Stomach (tissue), 9 donors: ENCODE results near the gene PHLDB1. TPM values are rescaled to one million over a fixed set of nuclear protein-coding genes. Genes with fewer than 3 reads are reported as not detected.

Experiments used
- DNase-seq, 2 donors: peaks; one replicate each; pipeline versions ENCODE4 v3.0.0 to v3.0.0-alpha.2; 2013 to 2019
- H3K27ac ChIP-seq, 5 donors: fragments of 200-600 bp in 4 of 5; sonication (generic) in 4 of 5; one replicate each; pipeline ENCODE4 v1.5.1; 2013 to 2019; ENCODE audit warnings: mild to moderate bottlenecking in 1 of 5, moderate library complexity in 1 of 5
- H3K27me3 ChIP-seq, 3 donors: fragments of 200-600 bp; sonication (generic); one replicate each; pipeline ENCODE4 v1.5.1; 2017 to 2019; ENCODE audit warnings: mixed run types in 1 of 3
- H3K36me3 ChIP-seq, 4 donors: fragments of 200-600 bp; sonication (generic); 1 replicate in 3 of 4; 2 replicates in 1 of 4; pipeline ENCODE4 v1.5.1; 2016 to 2019
- H3K4me1 ChIP-seq, 4 donors: fragments of 200-600 bp; sonication (generic); one replicate each; pipeline ENCODE4 v1.5.1; 2016 to 2019
- H3K4me3 ChIP-seq, 4 donors: fragments of 200-600 bp; sonication (generic) in 3 of 4; one replicate each; pipeline ENCODE4 v1.5.1; 2016 to 2019; ENCODE audit warnings: mild to moderate bottlenecking in 1 of 4
- H3K9me3 ChIP-seq, 4 donors: fragments of 200-600 bp; sonication (generic); one replicate each; pipeline ENCODE4 v1.5.1; 2016 to 2019
- CTCF ChIP-seq, 7 experiments: fragments of 450-650 bp in 4 of 7; fragments of 200-600 bp in 3 of 7; sonication (generic) in 3 of 7; IDR thresholded peaks; one replicate each; pipeline ENCODE4 v1.5.1; 2016 to 2019; ENCODE audit warnings: antibody characterized with exemption in 7 of 7, control low read depth in 2 of 7, mild to moderate bottlenecking in 1 of 7
- EP300 ChIP-seq: sonication (generic); formaldehyde crosslinking; IDR thresholded peaks from one replicate; pipeline ENCODE4 v1.6.1; 2017; ENCODE audit warnings: antibody characterized with exemption
- POLR2A ChIP-seq, 4 donors: fragments of 450-650 bp; IDR thresholded peaks; one replicate each; pipeline ENCODE4 v1.6.1; 2016; ENCODE audit warnings: antibody characterized with exemption in 4 of 4, control low read depth in 2 of 4, mild to moderate bottlenecking in 1 of 4, moderate library complexity in 1 of 4
- POLR2AphosphoS5 ChIP-seq, 3 donors: sonication (generic); formaldehyde crosslinking; IDR thresholded peaks; one replicate each; pipeline ENCODE4 v1.6.1; 2016; ENCODE audit warnings: antibody characterized with exemption in 3 of 3
- WGBS, 5 donors: extraction: QIAGEN DNeasy Blood & Tissue Kit in 3 of 5; methylation state at CpG; one replicate each; pipeline versions ENCODE4 v1.1.5 to v1.1.7; 2013 to 2018; 5-methylcytosine and 5-hydroxymethylcytosine counted together
- intact Hi-C: fragments of 100-400 bp; cut with DNase I; formaldehyde crosslinking; loops from one replicate; pipeline ENCODE4 v1.15.1; 2023; ENCODE audit warnings: low total_unique reads
- polyA plus RNA-seq, 3 donors: library from polyadenylated mRNA; stranded (reverse); fragments of 200-250 nt; gene quantifications; one replicate each; pipeline ENCODE4 v1.2.3, GENCODE V29; 2013
- total RNA-seq, 5 donors: library from RNA; depleted of rRNA; stranded (reverse); fragments of >200 nt; gene quantifications; one replicate each; pipeline versions ENCODE4 v1.1.0 to v1.2.3, GENCODE V29; 2014 to 2016
- donor health status: healthy with polysubstance abuse.
- donor health status: Bipolar disorder and iron deficiency.
- donor health status: healthy.

PHLDB1 gene
- total and polyA plus RNA-seq, 8 donors = 28.4 to 291 (median 41.4) TPM

DNA sequence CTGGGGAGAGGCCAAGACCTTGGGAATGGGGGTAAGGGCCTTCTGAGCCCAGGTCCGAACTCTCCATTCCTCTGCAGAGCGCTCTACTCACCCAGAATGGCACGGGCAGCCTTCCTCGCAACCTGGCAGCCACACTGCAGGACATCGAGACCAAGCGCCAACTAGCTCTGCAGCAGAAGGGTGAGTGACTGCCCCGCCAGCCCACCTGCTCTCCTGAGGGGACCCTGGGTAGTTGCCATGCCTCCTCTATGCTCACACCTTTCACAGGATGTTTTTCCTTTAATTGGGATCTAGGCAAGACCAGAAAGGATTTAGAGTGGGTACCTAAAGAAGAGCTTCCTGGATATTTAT, 36.6 kb downstream of the PHLDB1 start:
- Histone ChIP-seq H3K4me3 (no peak overlapping the region), H3K36me3 (peaks cover 44 to 95% (median 95%) of the 10 kb centered on the region in 4 donors), H3K27me3 (no peaks in the 10 kb centered on the region), H3K9me3 (no peaks in the 10 kb centered on the region), H3K27ac (no peak overlapping the region), H3K4me1 (peaks cover 5 to 23% (median 18%) of the 10 kb centered on the region in 4 donors)
- 90 to 100% (median 94%) methylated on average over 3 to 7 of the region's 7 CpGs for WGBS, 5 donors
- no peak for DNase-seq
- no peak for TF ChIP-seq EP300
- TF ChIP-seq POLR2A (IDR thresholded peaks at IDR 0.05) = no peak
- no peak for TF ChIP-seq CTCF (IDR thresholded peaks at IDR 0.05)
- TF ChIP-seq POLR2AphosphoS5 (IDR thresholded peaks at IDR 0.05) = no peak
- intact Hi-C loops = no loop called here

- intact Hi-C loops = no loop called here
- peaks cover 42 to 95% (median 95%) of the 10 kb centered on the region in 4 donors for H3K36me3 ChIP-seq
- H3K4me3 ChIP-seq = no peak overlapping the region
- peaks cover 5 to 23% (median 16%) of the 10 kb centered on the region in 4 donors for H3K4me1 ChIP-seq
- H3K27ac ChIP-seq = no peak overlapping the region
- H3K9me3 ChIP-seq = no peaks in the 10 kb centered on the region
- DNase-seq = no peak
- TF ChIP-seq POLR2AphosphoS5 (IDR thresholded peaks at IDR 0.05) (no peak), CTCF (IDR thresholded peaks at IDR 0.05) (no peak), POLR2A (IDR thresholded peaks at IDR 0.05) (no peak), EP300 (no peak)
- no peaks in the 10 kb centered on the region for H3K27me3 ChIP-seq
- 88 to 91% (median 91%) methylated on average over 10 of the region's 10 CpGs for WGBS, 5 donors
Measured at GRCh38 chr11:118644496-118644895, 37.1 kb downstream of the PHLDB1 start.

DNA sequence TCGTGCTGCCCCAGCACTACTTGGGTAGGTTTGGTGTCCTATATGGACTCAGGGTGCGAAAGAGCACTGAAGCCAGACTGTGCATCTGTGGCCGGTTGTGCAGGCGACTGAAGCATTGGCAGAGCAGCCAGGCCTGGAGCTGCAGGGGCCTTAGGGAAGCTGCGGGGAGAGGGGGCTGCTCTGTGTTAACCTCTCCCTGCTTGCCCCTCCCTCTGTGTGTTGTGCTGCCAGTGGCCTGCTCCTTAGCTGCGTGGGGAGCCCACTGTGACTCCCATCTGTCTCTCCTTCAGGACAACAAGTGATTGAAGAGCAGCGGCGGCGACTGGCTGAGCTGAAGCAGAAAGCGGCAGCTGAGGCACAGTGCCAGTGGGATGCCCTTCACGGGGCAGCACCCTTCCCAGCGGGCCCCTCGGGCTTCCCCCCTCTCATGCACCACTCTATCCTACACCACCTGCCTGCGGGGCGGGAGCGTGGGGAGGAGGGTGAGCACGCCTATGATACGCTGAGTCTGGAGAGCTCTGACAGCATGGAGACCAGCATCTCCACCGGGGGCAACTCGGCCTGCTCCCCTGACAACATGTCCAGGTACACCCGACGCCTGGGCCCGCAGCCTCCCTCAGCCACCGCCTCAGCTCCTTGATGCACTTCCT, 37.8 kb downstream of the PHLDB1 start:
- intact Hi-C loops = no loop called here
- no peak for DNase-seq
- no peak overlapping the region for H3K27ac ChIP-seq
- H3K4me1 ChIP-seq = peaks cover 5 to 17% (median 15%) of the 10 kb centered on the region in 4 donors
- H3K9me3 ChIP-seq = no peaks in the 10 kb centered on the region
- H3K27me3 ChIP-seq = no peaks in the 10 kb centered on the region
- TF ChIP-seq POLR2AphosphoS5 (IDR thresholded peaks at IDR 0.05) (no peak), EP300 (no peak), CTCF (IDR thresholded peaks at IDR 0.05) (no peak), POLR2A (IDR thresholded peaks at IDR 0.05) (no peak)
- 93 to 97% (median 96%) methylated on average over 22 to 24 of the region's 24 CpGs for WGBS, 5 donors
- H3K4me3 ChIP-seq = no peak overlapping the region
- H3K36me3 ChIP-seq = peaks cover 46 to 96% (median 95%) of the 10 kb centered on the region in 4 donors

GRCh38 chr11:118646393-118646792, 39.0 kb downstream of the PHLDB1 start:
- H3K4me1 ChIP-seq = peaks cover 4 to 7% (median 5%) of the 10 kb centered on the region in 4 donors
- peaks cover 55 to 99% (median 98%) of the 10 kb centered on the region in 4 donors for H3K36me3 ChIP-seq
- no peak for DNase-seq
- H3K27ac ChIP-seq = no peak overlapping the region
- no peak for TF ChIP-seq POLR2AphosphoS5 (IDR thresholded peaks at IDR 0.05)
- TF ChIP-seq CTCF (IDR thresholded peaks at IDR 0.05) = no peak
- no peak for TF ChIP-seq POLR2A (IDR thresholded peaks at IDR 0.05)
- no peak for TF ChIP-seq EP300
- H3K27me3 ChIP-seq = no peaks in the 10 kb centered on the region
- intact Hi-C loops = no loop called here
- H3K9me3 ChIP-seq = no peaks in the 10 kb centered on the region
- no peak overlapping the region for H3K4me3 ChIP-seq
- WGBS, 5 donors = 61 to 73% (median 70%) methylated on average over 3 of the region's 3 CpGs
